COR-L47 (cell line): Measurements from ENCODE around the gene UBE2V1.

ENCODE experiments used
- DNase-seq: peaks from one replicate; lab custom pipeline; 2025; lab: John Stamatoyannopoulos, UW

UBE2V1 gene

GRCh38 chr20:50043573-50044352, 69.2 kb downstream of the UBE2V1 start:
- DNase-seq = no peak

GRCh38 chr20:50042370-50043313, 70.3 kb downstream of the UBE2V1 start:
- DNase-seq = no peak

DNA sequence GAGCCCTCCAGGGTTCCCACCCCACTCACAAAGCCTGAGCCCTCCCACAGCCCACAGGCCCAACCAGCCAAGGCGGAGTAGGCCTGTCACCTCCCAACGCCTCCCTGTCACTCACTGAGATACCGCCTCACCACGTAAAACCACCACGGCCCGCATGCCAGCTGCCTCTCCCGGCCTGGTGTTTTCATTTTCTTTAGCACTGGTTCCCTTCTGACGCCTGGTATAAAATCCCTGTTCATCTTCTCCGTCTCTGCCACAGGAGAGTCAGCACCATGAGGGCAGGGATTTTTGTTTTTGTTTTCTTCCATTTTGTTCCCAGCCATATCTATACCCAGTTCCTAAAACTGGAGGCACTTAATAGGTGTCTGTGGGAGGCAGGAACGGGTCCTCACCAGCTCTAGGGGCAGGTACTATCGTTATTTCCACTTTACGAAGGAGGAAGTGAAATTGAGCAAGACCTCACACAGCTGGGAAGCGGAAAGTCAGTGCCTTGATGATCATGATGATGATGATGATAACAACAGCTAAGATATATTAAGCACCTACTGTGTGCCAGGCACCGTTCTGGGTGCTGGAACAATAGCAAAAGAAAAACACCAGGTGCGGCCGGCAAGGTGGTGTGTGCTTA, 71.6 kb downstream of the UBE2V1 start:
- no peak for DNase-seq

DNA sequence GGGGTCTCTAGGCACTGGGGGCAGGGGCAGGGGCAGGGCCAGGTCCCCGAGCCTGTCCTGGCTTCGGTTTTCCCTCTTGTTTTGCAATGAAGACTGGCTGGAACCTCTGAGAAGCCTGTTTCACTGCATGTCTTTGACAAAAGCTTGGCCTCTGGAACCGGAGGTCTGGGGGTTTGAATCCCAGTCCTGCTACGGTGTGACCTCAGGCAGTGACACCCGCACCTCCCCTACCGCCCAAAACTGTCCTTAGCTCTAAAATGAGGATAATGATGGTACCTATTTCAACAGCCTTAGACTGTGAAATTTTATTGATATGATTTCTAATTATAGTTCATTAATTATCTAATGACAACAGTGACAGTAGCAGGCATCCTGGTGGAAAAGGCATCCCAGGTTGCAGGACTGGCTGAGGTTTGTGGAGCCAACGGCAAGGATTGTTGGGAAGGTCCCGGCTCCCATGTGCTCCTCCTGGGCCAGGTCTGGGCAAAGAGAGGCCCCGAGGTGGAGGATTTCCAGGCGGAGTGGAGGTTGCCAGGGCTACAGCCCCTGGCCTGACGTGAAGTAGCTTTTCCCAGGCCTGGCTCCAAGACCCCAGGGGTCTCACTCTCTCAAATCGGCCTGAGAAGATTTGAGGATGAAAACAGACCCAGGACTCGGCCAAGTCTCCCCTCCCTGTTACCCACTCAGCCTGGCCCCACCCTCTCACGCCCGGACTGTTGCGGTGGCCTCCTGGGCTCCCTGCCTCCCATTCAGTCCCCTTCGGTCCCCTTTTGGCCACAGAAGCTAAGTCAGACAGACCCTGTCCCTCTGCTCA, 72.3 kb downstream of the UBE2V1 start:
- no peak for DNase-seq

DNA sequence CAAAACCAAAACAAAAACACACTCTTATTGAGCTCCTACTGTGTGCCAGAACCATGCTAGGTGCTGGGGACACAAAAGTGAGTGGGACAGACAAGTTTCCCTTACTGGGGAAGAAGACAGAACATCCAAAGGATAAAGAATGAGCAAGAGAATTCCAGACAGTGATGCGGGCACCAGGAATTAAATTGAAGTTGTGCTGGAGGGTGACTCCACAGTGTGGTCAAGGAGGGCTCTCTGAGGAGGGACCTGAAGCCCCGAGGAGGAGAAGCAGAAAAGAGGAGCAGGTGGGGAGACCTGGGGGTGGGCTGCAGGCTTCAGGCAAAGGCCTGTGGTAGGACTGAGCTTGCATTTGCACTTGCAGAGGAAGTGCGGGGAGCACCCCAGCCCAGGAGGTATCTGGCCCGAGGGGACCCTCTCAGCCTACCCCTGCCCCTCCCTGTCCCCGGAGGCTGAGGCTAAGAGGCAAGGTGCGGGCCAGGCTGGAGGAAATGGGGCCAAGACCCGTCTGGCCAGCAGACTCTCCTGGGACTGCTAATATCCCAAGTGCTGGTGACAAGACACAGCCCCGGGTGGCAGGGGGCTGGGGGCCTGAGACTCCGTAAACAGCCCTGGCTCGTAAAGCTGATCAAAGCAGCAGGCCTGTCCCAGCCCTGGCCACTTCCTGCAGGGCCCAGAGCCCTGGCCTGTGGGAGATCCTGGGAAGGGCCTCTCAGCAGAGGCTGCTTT, 73.1 kb downstream of the UBE2V1 start:
- DNase-seq = no peak

- peak; percentile 55 for DNase-seq
These were observed 74.4 kb downstream of the UBE2V1 start for GRCh38 chr20:50038574-50038991.

DNA sequence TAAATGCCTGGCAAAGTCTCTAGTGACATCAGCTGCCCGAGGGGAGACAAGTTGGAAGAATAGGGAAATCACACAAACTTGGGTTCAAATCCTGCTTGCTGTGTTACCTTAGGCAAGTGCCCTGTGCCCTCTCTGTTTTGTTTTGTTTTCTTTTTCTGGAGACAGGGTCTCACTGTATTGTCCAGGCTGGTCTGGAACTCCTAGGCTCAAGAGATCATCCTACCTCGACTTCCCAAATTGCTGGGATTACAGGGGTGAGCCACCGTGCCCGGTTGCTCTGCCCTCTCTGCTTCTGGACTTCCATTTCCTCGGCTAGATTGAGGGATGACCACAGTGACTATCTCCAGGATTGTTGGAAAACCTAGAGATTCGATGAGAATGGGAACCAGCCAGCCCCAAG, 74.8 kb downstream of the UBE2V1 start:
- no peak for DNase-seq

DNA sequence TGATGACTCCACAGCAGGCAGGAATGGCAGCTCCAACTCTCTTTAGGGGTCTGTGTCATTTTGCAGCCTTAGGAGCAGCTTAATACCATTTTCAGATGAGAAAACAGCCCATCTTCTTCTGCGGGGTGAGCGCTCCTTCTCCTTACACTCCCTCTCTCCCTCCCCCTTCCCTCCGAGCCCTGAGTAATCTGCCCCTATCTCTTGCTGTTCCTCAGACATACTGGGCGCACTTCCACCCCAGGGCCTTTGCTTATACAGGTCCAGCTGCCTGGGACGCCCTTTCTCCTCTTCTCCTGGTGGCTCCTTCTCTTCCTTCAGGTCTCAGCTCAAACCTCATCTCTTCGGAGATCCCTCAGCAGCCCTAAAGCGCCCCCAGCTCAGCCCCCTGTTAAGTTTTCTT, 75.4 kb downstream of the UBE2V1 start:
- DNase-seq = no peak

DNA sequence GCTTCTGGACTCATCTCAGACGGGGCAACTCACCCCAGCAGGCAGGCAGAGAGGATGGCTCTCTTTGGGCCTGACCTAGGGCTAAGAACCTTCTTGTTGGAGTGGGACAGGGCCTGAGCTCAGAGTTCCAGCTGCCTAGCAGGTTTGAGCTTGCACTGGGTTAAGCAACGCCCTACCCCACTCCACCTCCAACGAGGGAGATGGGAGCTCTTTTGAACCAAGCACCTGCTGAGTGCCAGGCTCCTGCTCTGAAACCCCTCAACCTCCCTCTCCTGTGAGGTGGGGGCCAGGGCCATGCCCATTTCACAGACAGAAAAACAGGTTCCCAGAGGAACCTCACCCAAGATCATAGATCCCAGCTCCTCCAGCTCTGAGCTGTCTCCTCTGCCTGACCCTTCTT, 75.8 kb downstream of the UBE2V1 start:
- no peak for DNase-seq

DNA sequence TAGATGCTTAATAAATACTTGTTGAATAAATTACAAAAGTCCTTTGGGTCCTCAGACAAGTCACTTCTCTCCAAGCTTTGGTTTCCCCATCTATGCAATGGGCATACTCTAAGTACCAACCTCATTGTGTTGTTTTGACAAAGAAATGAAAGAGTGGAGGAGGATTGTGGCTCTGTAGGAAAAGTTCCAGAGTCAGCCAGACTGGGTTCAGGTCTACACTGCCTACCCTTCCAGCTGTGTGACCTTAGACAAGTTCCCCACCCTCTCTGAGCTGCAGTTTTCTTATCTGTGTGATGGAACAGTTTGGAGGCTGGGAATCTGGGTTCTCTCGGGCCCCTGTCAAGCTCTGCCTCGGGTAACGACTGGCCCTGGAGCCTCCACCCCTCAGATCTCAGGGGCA, 76.2 kb downstream of the UBE2V1 start:
- no peak for DNase-seq

DNA sequence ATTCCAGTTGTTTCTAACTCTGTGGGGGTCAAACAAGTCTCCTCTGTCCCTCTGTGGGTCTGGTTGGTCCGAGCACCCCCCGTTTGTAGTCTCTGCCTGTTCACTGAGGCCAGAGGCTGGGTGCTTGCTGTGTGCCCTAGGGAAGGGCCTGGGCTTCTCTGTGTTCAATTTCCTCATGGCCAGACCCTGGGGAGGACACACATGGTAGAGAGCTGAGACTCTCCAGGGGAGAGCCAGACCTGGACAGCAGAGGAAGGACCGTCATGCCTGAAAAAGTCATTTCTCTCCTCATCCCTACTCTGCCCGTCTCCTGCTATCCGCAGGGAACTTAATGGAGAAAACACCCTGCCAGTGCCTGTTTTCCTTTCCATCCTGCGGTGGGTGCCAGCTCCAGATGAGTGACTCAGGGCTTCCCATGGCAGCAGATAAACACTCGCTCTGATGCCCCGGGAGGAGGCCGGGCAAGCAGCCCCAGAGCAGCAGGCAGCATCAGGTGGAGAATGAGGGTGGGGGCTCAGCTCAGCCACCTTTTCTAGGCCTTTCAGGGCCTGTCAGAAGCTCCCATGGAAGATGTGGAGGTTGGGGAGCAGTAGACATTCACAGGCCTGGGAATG, 78.3 kb downstream of the UBE2V1 start:
- no peak for DNase-seq

DNA sequence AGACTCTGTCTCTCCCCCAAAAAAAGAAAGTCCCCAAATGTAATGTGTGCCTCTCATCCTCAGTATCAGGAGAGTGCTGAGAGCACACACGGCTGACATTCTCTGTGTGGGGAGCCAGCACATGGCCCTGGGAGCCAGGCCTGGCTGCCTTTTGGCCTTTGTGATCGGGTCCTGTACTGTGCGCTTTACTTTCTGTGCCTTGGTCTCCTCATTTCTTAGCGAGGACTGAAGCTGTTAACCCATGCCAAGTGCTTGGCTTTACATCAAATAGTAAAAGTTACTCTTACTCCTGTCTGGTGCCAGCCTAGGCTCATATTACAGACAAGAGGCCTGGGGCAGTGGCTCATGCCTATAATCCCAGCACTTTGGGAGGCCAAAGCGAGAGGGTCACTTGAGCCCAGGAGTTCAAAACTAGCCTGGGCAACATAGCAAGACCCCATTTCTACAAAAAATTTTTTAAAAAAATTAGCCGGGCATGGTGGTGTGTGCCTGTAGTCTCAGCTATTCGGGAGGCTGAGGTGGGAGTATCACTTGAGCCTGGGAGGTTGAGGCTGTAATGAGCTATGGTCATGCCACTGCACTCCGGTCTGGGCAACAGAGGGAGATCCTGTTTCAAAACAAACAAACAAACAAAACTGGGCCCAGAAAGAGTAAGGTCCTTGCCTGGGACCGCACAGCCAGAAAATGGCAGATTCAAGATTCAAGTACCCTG, 79.8 kb downstream of the UBE2V1 start:
- no peak for DNase-seq
